GM12874 (cell line): ENCODE results near the gene TMEM245.

Source experiments
- TF ChIP-seq, protein P1 (sequence below): IDR thresholded peaks from 2 replicates; pipeline ENCODE4 v1.5.1; 2011; ENCODE audit warnings: low read depth, mild to moderate bottlenecking, control low read depth, low read length, moderate library complexity; ENCODE audit not compliant: insufficient read depth

TMEM245 gene

DNA sequence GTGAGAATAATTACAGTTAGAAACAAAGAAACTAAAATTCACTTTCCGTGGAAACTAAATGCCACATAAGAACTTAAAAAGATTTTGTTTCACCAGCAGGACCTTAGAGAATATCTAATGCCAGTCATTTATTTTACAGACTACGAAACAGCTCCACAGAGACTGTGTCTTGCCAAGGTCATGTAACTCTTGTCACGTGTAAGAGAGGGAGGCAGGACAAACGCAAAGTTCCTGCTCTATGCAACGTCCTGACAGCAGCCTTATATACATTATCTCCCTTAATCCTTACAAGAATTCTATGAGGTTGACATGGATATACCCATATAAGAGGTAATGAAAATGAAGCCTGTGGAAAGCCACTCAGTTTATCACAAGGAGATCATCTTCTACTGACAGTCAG lies 145.9 kb downstream of the TMEM245 start:
- TF ChIP-seq, protein P1, sequence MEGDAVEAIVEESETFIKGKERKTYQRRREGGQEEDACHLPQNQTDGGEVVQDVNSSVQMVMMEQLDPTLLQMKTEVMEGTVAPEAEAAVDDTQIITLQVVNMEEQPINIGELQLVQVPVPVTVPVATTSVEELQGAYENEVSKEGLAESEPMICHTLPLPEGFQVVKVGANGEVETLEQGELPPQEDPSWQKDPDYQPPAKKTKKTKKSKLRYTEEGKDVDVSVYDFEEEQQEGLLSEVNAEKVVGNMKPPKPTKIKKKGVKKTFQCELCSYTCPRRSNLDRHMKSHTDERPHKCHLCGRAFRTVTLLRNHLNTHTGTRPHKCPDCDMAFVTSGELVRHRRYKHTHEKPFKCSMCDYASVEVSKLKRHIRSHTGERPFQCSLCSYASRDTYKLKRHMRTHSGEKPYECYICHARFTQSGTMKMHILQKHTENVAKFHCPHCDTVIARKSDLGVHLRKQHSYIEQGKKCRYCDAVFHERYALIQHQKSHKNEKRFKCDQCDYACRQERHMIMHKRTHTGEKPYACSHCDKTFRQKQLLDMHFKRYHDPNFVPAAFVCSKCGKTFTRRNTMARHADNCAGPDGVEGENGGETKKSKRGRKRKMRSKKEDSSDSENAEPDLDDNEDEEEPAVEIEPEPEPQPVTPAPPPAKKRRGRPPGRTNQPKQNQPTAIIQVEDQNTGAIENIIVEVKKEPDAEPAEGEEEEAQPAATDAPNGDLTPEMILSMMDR, result no peak

DNA sequence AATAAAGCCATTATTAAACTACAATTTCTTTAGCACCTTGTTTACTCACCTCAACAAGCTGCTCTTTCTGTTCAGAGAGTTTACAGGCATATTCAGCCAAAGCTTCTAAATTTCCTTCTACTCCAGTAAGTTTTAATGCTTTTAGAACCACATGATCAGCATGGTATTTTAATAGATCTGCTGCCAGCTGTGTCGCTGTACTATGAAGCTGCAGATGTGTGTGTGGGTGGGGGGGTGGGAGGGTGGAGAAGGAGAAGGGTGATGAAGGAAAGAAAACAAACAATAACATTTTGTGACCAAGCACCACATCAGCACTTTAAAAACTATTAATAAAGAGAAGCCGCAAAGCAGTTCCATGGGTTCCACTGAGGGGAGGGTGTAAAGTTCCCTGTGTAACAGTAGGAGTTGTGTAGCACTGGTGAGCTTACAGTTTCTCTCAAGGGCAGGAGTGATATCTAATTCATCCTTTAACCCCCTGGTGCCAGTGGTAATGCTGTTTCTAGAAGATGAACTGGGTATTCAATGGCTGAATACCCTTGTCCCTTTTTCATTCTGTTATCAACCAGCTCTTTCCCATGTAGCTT lies 147.0 kb downstream of the TMEM245 start:
- TF ChIP-seq, protein P1, result no peak

GRCh38 chr9:108972186-108972585 lies 147.6 kb downstream of the TMEM245 start:
- TF ChIP-seq, protein P1, result no peak

GRCh38 chr9:108967916-108968315 lies 151.8 kb downstream of the TMEM245 start:
- TF ChIP-seq, protein P1, result no peak
